HEK293 (cell line): Measurements from ENCODE around the gene BATF3.

Experiments
- CTCF ChIA-PET: fragments of 350-600 bp; formaldehyde crosslinking; extraction: SDS; loops from one replicate; lab custom pipeline; 2021; ENCODE audit warnings: antibody characterized with exemption; lab: Yijun Ruan, JAX
- POLR2A ChIA-PET: fragments of 300-600 bp; formaldehyde crosslinking; extraction: SDS; loops from one replicate; lab custom pipeline; 2020; ENCODE audit warnings: antibody characterized with exemption, inconsistent platforms; lab: Yijun Ruan, JAX
- H3K27ac ChIP-seq: fragments of 200-500 bp; sonication (Bioruptor generic); 2 replicates; pipeline ENCODE4 v1.5.1; 2014; ENCODE audit warnings: low read depth, low read length, control low read depth, inconsistent platforms; ENCODE audit errors: extremely low read depth
- H3K36me3 ChIP-seq, 2 experiments: fragments of 200-500 bp in 1 of 2; sonication (Bioruptor generic) in 1 of 2; 1 replicate in 1 of 2; 2 replicates in 1 of 2; pipeline ENCODE4 v1.5.1; 2014 to 2017; ENCODE audit warnings: inconsistent platforms in 2 of 2, low read length in 2 of 2; ENCODE audit not compliant: control insufficient read depth in 2 of 2, insufficient read depth in 1 of 2
- H3K4me1 ChIP-seq: fragments of 200-500 bp; sonication (Bioruptor generic); 2 replicates; pipeline ENCODE4 v1.5.1; 2014; ENCODE audit warnings: mild to moderate bottlenecking, low read length, inconsistent platforms; ENCODE audit not compliant: control insufficient read depth, insufficient read depth
- H3K4me3 ChIP-seq: 2 replicates; pipeline ENCODE4 v1.5.1; 2011; ENCODE audit warnings: low read depth, mild to moderate bottlenecking, control low read depth, low read length, moderate library complexity
- H3K9me3 ChIP-seq: fragments of 200-500 bp; sonication (Bioruptor generic); 2 replicates; pipeline ENCODE4 v1.5.1; 2014; ENCODE audit warnings: low read depth, low read length, inconsistent platforms; ENCODE audit not compliant: control insufficient read depth, insufficient read depth
- ATF2 ChIP-seq: fragments of 450-650 bp; formaldehyde crosslinking; IDR thresholded peaks from 2 replicates; pipeline ENCODE4 v1.5.1; 2016; ENCODE audit warnings: missing biosample characterization, missing genetic modification characterization, low read depth
- GLI2 ChIP-seq: fragments of 450-650 bp; formaldehyde crosslinking; IDR thresholded peaks from 2 replicates; pipeline ENCODE4; 2017; ENCODE audit warnings: missing biosample characterization, missing genetic modification characterization, low read depth, borderline replicate concordance
- GLIS2 ChIP-seq: fragments of 450-650 bp; formaldehyde crosslinking; IDR thresholded peaks from 2 replicates; pipeline ENCODE4 v1.5.1; 2016; ENCODE audit warnings: missing biosample characterization, missing genetic modification characterization
- MEIS1 ChIP-seq: sonication (generic); formaldehyde crosslinking; IDR thresholded peaks from 2 replicates; pipeline ENCODE4 v1.8.1; 2022; ENCODE audit warnings: missing genetic modification reagents, mild to moderate bottlenecking, borderline replicate concordance
- ZBTB1 ChIP-seq: fragments of 450-650 bp; formaldehyde crosslinking; IDR thresholded peaks from 2 replicates; pipeline ENCODE4 v1.5.1; 2016; ENCODE audit warnings: missing biosample characterization, missing genetic modification characterization
- ZBTB26 ChIP-seq: fragments of 450-650 bp; formaldehyde crosslinking; optimal IDR thresholded peaks from 2 replicates; pipeline ENCODE3; 2016; ENCODE audit warnings: missing biosample characterization, mild to moderate bottlenecking, missing genetic modification characterization
- ZBTB44 ChIP-seq: fragments of 450-650 bp; IDR thresholded peaks from 2 replicates; pipeline ENCODE4 v1.5.1; 2018; ENCODE audit warnings: missing biosample characterization, mild to moderate bottlenecking, missing genetic modification characterization
- ZBTB49 ChIP-seq: fragments of 450-650 bp; formaldehyde crosslinking; IDR thresholded peaks from 2 replicates; pipeline ENCODE4 v1.5.1; 2016; ENCODE audit warnings: missing biosample characterization, missing genetic modification characterization, low read depth
- ZIC2 ChIP-seq: fragments of 450-650 bp; formaldehyde crosslinking; IDR thresholded peaks from 2 replicates; pipeline ENCODE4 v1.5.1; 2016; ENCODE audit warnings: missing biosample characterization, missing genetic modification characterization
- ZNF10 ChIP-seq: fragments of 450-650 bp; formaldehyde crosslinking; IDR thresholded peaks from 2 replicates; pipeline ENCODE4 v1.5.1; 2017; ENCODE audit warnings: missing biosample characterization, missing genetic modification characterization
- ZNF335 ChIP-seq: fragments of 450-650 bp; formaldehyde crosslinking; conservative IDR thresholded peaks from 2 replicates; pipeline ENCODE4 v1.5.1; 2016; ENCODE audit warnings: missing biosample characterization, missing genetic modification characterization
- ZNF37A ChIP-seq: fragments of 450-650 bp; IDR thresholded peaks from 2 replicates; pipeline ENCODE4 v1.5.1; 2018; ENCODE audit warnings: missing biosample characterization, missing genetic modification characterization
- ZNF394 ChIP-seq: fragments of 450-650 bp; formaldehyde crosslinking; IDR thresholded peaks from 2 replicates; pipeline ENCODE4 v1.5.1; 2016; ENCODE audit warnings: missing biosample characterization, missing genetic modification characterization, mild to moderate bottlenecking, moderate library complexity, borderline replicate concordance
- ZNF660 ChIP-seq: fragments of 450-650 bp; IDR thresholded peaks from 2 replicates; pipeline ENCODE4 v1.5.1; 2018; ENCODE audit warnings: missing biosample characterization, mild to moderate bottlenecking, missing genetic modification characterization
- ZNF704 ChIP-seq: fragments of 450-650 bp; formaldehyde crosslinking; IDR thresholded peaks from 2 replicates; pipeline ENCODE4 v1.5.1; 2016; ENCODE audit warnings: missing biosample characterization, missing genetic modification characterization
- ZNF792 ChIP-seq: fragments of 450-650 bp; formaldehyde crosslinking; IDR thresholded peaks from 2 replicates; pipeline ENCODE4 v1.5.1; 2016; ENCODE audit warnings: missing biosample characterization, missing genetic modification characterization
- ZNF843 ChIP-seq: fragments of 450-650 bp; formaldehyde crosslinking; IDR thresholded peaks from 2 replicates; pipeline ENCODE4 v1.5.1; 2016; ENCODE audit warnings: missing biosample characterization, missing genetic modification characterization

Gene BATF3

GRCh38 chr1:212703991-212704564 lies 4.4 kb upstream of the BATF3 start (continued):
- TF ChIP-seq ZNF37A (tag by site-specific recombination), result no peak
- no peak for TF ChIP-seq ZBTB1 (tag by site-specific recombination)
- TF ChIP-seq ZBTB26 (tag by site-specific recombination), result no peak
- no peak; the same call in 1 of the 2 replicates for TF ChIP-seq ZIC2 (tag by site-specific recombination)
- TF ChIP-seq ATF2 (tag by site-specific recombination), result peak; percentile 77
- no peak for TF ChIP-seq ZNF10
- TF ChIP-seq MEIS1 (CRISPR knock-in tag), result no peak
- no peak for TF ChIP-seq ZNF843 (tag by site-specific recombination)
- no peak for TF ChIP-seq GLIS2 (tag by site-specific recombination)
- peak; percentile 38; the same call in 1 of the 2 replicates for TF ChIP-seq ZNF335 (tag by site-specific recombination)
- TF ChIP-seq GLI2, result no peak
- TF ChIP-seq ZBTB49 (tag by site-specific recombination), result no peak

- Histone ChIP-seq H3K36me3 (no peaks in the 10 kb centered on the region), H3K9me3 (no peaks in the 10 kb centered on the region), H3K27ac (no peak overlapping the region), H3K4me1 (peaks cover 8% of the 10 kb centered on the region), H3K4me3 (no peak overlapping the region)
- ChIA-PET CTCF (no interaction called here), POLR2A (no interaction called here)
- TF ChIP-seq ZNF394 (tag by site-specific recombination) (peak; percentile 62; the same call in 1 of the 2 replicates), ZNF660 (tag by site-specific recombination) (no peak), ZNF704 (tag by site-specific recombination) (no peak), ZNF792 (no peak), ZBTB44 (tag by site-specific recombination) (0 out of 2 replicates have a peak, but pooled peaks have one; percentile 9)
Observed at GRCh38 chr1:212702672-212703071, 3.0 kb upstream of the BATF3 start.
